Common myeloid progenitor, CD34-positive (primary cell): ENCODE results near the gene NR1H2.

ENCODE experiments used
- CTCF ChIA-PET: fragments of 350-600 bp; sonication (Branson Sonifier 250); formaldehyde crosslinking; loops from one replicate; lab custom pipeline; 2021; ENCODE audit warnings: antibody characterized with exemption; lab: Charles Lee
- POLR2A ChIA-PET: fragments of 350-600 bp; sonication (Branson Sonifier 250); formaldehyde crosslinking; loops from one replicate; lab custom pipeline; 2021; ENCODE audit warnings: antibody characterized with exemption; lab: Charles Lee
- DNase-seq, 3 donors: peaks; one replicate each; pipeline versions ENCODE4 v3.0.0 to v3.0.0-alpha.2; 2013
- H3K27ac ChIP-seq, 2 experiments: 1 replicate in 1 of 2; 2 replicates in 1 of 2; pipeline ENCODE4 v1.7.0; 2013; ENCODE audit warnings: inconsistent platforms in 2 of 2, low read length in 2 of 2, mild to moderate bottlenecking in 2 of 2, low read depth in 1 of 2, moderate library complexity in 1 of 2; ENCODE audit not compliant: severe bottlenecking in 2 of 2, insufficient read depth in 1 of 2, poor library complexity in 1 of 2
- H3K27me3 ChIP-seq, 5 experiments: replicated peaks in 2 of 5; 1 replicate in 3 of 5; 2 replicates in 2 of 5; pipeline versions ENCODE4 v1.6.1 to v1.7.0; 2013; ENCODE audit warnings: low read length in 4 of 5, mild to moderate bottlenecking in 2 of 5, moderate library complexity in 2 of 5, inconsistent platforms in 1 of 5; ENCODE audit not compliant: insufficient read depth in 5 of 5, control insufficient read depth in 4 of 5
- H3K36me3 ChIP-seq, 4 experiments: 1 replicate in 2 of 4; 2 replicates in 2 of 4; pipeline versions ENCODE4 v1.6.1 to v1.7.0; 2013; ENCODE audit warnings: low read length in 3 of 4, control low read depth in 1 of 4, mild to moderate bottlenecking in 1 of 4; ENCODE audit not compliant: control insufficient read depth in 4 of 4, insufficient read depth in 4 of 4
- H3K4me1 ChIP-seq, 4 experiments: 1 replicate in 3 of 4; 2 replicates in 1 of 4; pipeline versions ENCODE4 v1.6.1 to v1.7.1; 2013; ENCODE audit warnings: low read length in 3 of 4, mild to moderate bottlenecking in 3 of 4, control low read depth in 1 of 4, inconsistent platforms in 1 of 4, moderate library complexity in 1 of 4; ENCODE audit not compliant: control insufficient read depth in 4 of 4, insufficient read depth in 4 of 4; ENCODE audit errors: control extremely low read depth in 1 of 4
- H3K4me3 ChIP-seq, 7 experiments: 1 replicate in 4 of 7; 2 replicates in 3 of 7; pipeline versions ENCODE4 v1.5.1 to v1.7.0; 2013; ENCODE audit warnings: mild to moderate bottlenecking in 7 of 7, low read length in 6 of 7, moderate library complexity in 6 of 7, inconsistent platforms in 2 of 7, low read depth in 2 of 7, control low read depth in 1 of 7; ENCODE audit not compliant: insufficient read depth in 4 of 7, control insufficient read depth in 1 of 7; ENCODE audit errors: extremely low read depth in 1 of 7
- H3K9me3 ChIP-seq, 5 experiments: 1 replicate in 4 of 5; 2 replicates in 1 of 5; pipeline versions ENCODE4 v1.6.1 to v1.7.1; 2013; ENCODE audit warnings: low read length in 4 of 5, mild to moderate bottlenecking in 2 of 5, inconsistent platforms in 1 of 5, low read depth in 1 of 5, moderate library complexity in 1 of 5; ENCODE audit not compliant: control insufficient read depth in 4 of 5, insufficient read depth in 2 of 5; ENCODE audit errors: control extremely low read depth in 1 of 5
- WGBS: methylation state at CpG from one replicate; pipeline ENCODE4 v1.1.5; 2013; ENCODE audit not compliant: insufficient coverage; 5-methylcytosine and 5-hydroxymethylcytosine counted together

Gene NR1H2

GRCh38 chr19:50368649-50369570 is 7.3 kb upstream of the NR1H2 start:
- ChIA-PET POLR2A (no interaction called here), CTCF (interaction anchor here (0.9 to 3.9 kb wide), 9 partner anchors 11 to 187 kb away, joined by 3 to 25 read pairs (median 4); no protein-coding TSS in a partner anchor)
- Histone ChIP-seq H3K9me3 (no peaks in the 10 kb centered on the region), H3K27me3 (no peaks in the 10 kb centered on the region), H3K36me3 (no peaks in the 10 kb centered on the region), H3K4me1 (peaks cover 0 to 14% (median 9%) of the 10 kb centered on the region in 4 experiments), H3K4me3 (peak overlapping the region; percentile 48 to 99 (median 81)), H3K27ac (peak overlapping the region; percentile 8 to 68)
- WGBS = 0% methylated on average over 15 of the region's 34 CpGs
- peak; percentile 85 to 88 (median 86) for DNase-seq

- Histone ChIP-seq H3K27ac (no peak overlapping the region), H3K4me1 (peaks cover 2 to 18% (median 14%) of the 10 kb centered on the region in 4 experiments), H3K27me3 (no peaks in the 10 kb centered on the region), H3K9me3 (no peaks in the 10 kb centered on the region), H3K4me3 (no peak overlapping the region), H3K36me3 (no peaks in the 10 kb centered on the region)
- 81% methylated on average over 5 of the region's 10 CpGs for WGBS
- CTCF ChIA-PET = no interaction called here
- POLR2A ChIA-PET = no interaction called here
- DNase-seq = no peak
Measured at GRCh38 chr19:50371914-50372475, 4.3 kb upstream of the NR1H2 start.

DNA sequence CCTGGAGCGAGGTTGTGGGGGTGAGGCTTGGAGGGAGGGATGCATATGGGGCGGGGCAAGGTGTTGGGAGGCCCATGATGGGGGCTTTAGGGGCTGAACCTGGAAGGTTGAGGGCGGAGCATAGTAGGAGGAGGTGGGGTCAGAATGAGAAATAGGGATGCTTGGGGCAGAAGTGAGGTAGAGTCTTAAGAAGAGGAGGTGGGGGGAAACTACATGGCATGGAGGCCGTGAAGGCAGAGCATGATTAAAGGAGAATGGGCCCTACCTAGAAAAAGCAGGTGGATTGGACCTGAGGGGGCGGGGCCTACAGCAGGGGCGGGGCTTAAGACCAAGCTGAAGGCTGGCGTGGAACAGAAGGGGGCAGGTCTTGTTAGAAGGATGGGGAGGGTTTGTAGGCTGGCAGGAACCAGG is 799 bp downstream of the NR1H2 start:
- H3K27ac ChIP-seq = no peak overlapping the region
- ChIA-PET CTCF (interaction anchor here (0.6 kb wide), 1 partner anchor 97 kb away, joined by 3 read pairs; no protein-coding TSS in a partner anchor), POLR2A (interaction anchor here (0.5 to 1.1 kb wide), 3 partner anchors 48 to 293 kb away, joined by 3 read pairs; partner anchors contain the start of gene KCNC3)
- peak overlapping the region in 4 of 7 experiments; percentile 17 to 55 (median 30) for H3K4me3 ChIP-seq
- H3K4me1 ChIP-seq = peaks cover 2 to 13% (median 7%) of the 10 kb centered on the region in 4 experiments
- peak; percentile 43 to 63 (median 61) for DNase-seq
- H3K9me3 ChIP-seq = no peaks in the 10 kb centered on the region
- no peaks in the 10 kb centered on the region for H3K27me3 ChIP-seq
- 64% methylated on average over 6 of the region's 7 CpGs for WGBS
- H3K36me3 ChIP-seq = peaks cover 10 to 48% (median 39%) of the 10 kb centered on the region in 4 experiments

DNA sequence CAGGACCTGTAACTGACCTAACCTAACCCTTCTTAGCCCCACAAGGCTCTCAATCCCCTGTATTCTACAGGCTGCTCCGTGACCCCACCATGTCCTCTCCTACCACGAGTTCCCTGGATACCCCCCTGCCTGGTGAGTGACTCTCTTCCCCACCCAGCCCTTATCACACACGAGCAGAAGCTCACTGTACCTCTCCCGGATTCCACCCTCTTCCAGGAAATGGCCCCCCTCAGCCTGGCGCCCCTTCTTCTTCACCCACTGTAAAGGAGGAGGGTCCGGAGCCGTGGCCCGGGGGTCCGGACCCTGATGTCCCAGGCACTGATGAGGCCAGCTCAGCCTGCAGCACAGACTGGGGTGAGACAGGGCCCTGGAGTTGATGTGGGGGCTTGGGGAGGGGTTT is 1.3 kb downstream of the NR1H2 start:
- 38% methylated on average over 5 of the region's 9 CpGs for WGBS
- Histone ChIP-seq H3K27me3 (no peaks in the 10 kb centered on the region), H3K36me3 (peaks cover 10 to 52% (median 41%) of the 10 kb centered on the region in 4 experiments), H3K27ac (peak overlapping the region in 1 of 2 experiments; percentile 56), H3K4me3 (no peak overlapping the region), H3K4me1 (peaks cover 2 to 13% (median 7%) of the 10 kb centered on the region in 4 experiments), H3K9me3 (no peaks in the 10 kb centered on the region)
- ChIA-PET CTCF (interaction anchor here (0.6 kb wide), 1 partner anchor 96 kb away, joined by 3 read pairs; no protein-coding TSS in a partner anchor), POLR2A (interaction anchor here (0.7 to 1.1 kb wide), 2 partner anchors 97 to 292 kb away, joined by 3 read pairs; no protein-coding TSS in a partner anchor)
- DNase-seq = peak in 1 of 3 donors; percentile 33

DNA sequence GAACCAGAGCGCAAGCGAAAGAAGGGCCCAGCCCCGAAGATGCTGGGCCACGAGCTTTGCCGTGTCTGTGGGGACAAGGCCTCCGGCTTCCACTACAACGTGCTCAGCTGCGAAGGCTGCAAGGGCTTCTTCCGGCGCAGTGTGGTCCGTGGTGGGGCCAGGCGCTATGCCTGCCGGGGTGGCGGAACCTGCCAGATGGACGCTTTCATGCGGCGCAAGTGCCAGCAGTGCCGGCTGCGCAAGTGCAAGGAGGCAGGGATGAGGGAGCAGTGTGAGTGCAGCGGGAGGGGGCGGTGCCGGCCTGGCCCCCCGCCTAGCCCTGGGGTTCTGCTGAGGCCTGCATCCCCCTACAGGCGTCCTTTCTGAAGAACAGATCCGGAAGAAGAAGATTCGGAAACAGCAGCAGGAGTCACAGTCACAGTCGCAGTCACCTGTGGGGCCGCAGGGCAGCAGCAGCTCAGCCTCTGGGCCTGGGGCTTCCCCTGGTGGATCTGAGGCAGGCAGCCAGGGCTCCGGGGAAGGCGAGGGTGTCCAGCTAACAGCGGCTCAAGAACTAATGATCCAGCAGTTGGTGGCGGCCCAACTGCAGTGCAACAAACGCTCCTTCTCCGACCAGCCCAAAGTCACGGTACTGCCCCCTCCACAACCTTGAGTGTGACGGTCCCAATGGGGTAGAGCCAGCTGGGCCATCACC is 2.1 kb downstream of the NR1H2 start:
- no peaks in the 10 kb centered on the region for H3K9me3 ChIP-seq
- DNase-seq = no peak
- peaks cover 10 to 56% (median 44%) of the 10 kb centered on the region in 4 experiments for H3K36me3 ChIP-seq
- ChIA-PET CTCF (no interaction called here), POLR2A (no interaction called here)
- H3K4me3 ChIP-seq = no peak overlapping the region
- H3K27ac ChIP-seq = peak overlapping the region in 1 of 2 experiments; percentile 56
- H3K4me1 ChIP-seq = peaks cover 2 to 13% (median 8%) of the 10 kb centered on the region in 4 experiments
- no peaks in the 10 kb centered on the region for H3K27me3 ChIP-seq
- 99% methylated on average over 36 of the region's 36 CpGs for WGBS

DNA sequence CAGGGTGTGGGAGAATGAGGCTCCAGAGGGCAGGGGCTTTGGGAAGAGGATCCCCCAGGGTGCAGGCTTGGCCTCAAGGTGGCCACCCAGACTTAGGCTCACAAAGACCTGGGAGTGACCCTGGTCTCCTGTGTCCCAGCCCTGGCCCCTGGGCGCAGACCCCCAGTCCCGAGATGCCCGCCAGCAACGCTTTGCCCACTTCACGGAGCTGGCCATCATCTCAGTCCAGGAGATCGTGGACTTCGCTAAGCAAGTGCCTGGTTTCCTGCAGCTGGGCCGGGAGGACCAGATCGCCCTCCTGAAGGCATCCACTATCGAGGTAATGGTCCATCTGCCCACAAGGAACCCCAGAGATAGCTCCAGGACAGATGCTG is 2.6 kb downstream of the NR1H2 start:
- Histone ChIP-seq H3K9me3 (no peaks in the 10 kb centered on the region), H3K36me3 (peaks cover 10 to 56% (median 44%) of the 10 kb centered on the region in 4 experiments), H3K4me1 (peaks cover 2 to 17% (median 13%) of the 10 kb centered on the region in 4 experiments), H3K27me3 (no peaks in the 10 kb centered on the region), H3K4me3 (no peak overlapping the region), H3K27ac (no peak overlapping the region)
- CTCF ChIA-PET = no interaction called here
- POLR2A ChIA-PET = no interaction called here
- DNase-seq = no peak
- WGBS = 95% methylated on average over 10 of the region's 10 CpGs
